ENCODE measurements around the gene SUMO2.
A peak's percentile ranks its signal among the peaks of the same experiment; 100 is the strongest.
"Not testable (repeated sequence)": the region's sequence is repeated elsewhere in the genome, so short reads cannot be mapped to it uniquely, and the experiment has no call there.

The SUMO2 gene

GRCh38 chr17:75182569-75183436 lies at the start of gene SUMO2:
Gene SUMO2, minus strand, starts transcription at chr17:75182959. Its CDS starts 125 bp downstream, at chr17:75182834.
- peak; percentile 99 for DNase-seq

DNA sequence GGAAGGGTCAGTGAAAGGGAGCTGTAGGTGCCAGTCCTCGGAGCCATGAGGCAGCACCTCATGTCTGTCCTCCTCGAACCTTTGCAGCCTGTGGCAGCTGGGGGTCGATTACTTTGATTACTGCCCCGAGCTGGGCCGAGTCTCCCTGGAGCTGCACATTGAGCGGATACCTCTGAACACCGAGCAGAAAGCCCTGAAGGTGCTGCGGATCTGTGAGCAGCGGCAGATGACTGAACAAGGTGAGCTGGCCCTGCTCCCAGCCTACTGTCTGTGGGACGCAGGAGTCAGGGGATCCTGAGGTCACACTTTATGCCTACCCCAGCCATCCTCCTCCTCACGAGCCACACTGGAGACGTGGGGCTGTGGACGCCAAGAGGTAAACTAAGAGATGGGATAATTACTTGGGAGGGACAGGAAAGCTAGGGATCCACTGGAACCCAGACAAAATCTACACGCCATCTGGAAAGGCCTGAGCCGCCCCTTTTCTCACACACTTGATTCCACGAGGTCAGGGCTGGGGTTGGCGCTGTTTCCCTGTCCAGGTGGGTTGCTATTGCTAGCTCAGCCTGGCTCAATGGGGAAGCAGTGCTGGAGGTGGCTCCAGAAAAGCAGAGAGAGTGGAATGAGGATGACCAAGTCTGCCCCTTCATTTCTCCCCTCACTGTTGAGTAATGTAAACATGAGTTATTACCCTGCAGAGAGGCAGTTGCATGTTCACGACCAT lies 49.1 kb upstream of the SUMO2 start:
- no peak for DNase-seq

DNA sequence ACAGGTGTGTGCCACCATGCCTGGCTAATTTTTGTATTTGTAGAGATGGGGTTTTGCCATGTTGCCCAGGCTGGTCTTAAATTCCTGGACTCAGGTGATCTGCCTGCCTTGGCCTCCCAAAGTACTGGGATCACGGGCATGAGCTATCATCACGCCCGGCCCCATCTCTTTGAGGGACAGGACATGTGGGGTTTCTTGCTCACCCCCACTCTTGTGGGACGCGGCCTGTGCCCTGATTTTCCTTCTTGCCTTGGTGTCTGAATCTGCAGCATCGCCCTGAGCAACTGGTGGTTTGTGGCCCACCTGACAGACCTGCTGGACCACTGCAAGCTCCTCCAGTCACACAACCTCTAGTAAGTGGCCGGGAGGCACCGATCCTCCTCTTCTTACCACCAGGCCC lies 48.3 kb upstream of the SUMO2 start:
- no peak for DNase-seq

DNA sequence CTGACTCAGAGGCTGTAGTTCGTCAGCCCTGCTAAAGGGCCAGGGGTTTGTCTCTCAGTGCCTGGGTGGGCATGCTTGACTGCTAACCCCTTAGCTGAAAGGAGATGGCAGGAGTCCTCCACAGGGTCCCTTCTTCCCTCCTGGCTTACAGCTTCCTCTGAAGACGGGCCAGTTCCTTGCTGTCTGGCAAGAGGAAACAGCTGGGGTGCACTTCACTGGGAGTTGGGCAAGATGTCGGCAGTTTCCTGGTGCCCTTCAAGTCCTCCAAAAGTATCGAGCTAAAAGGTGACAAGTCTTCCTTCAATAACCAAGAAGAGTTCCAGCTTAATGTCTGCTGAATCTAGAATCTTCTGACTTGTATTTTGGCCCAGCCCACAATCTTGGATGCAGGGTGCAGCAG lies 46.1 kb upstream of the SUMO2 start:
- no peak for DNase-seq

DNA sequence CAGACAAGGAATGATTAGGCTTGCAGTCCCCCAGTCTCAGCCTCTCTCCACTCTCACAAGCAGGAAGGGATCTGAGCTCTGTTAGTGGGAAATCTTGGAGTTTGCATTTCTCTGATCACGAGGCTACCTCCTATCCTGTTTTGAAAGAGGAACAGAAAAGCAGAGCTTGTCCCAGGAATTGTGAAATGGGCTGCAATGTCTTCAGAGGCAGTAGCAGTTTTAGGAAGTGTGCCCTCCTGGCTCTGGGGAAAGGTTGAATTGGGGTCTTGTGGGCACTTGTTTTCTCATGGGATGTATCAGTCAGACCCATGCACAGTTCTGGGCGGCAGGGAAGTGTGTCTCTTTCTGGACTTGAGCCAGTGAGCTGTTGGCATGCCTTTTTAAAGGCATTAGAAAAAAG lies 45.5 kb upstream of the SUMO2 start:
- DNase-seq, result no peak

DNA sequence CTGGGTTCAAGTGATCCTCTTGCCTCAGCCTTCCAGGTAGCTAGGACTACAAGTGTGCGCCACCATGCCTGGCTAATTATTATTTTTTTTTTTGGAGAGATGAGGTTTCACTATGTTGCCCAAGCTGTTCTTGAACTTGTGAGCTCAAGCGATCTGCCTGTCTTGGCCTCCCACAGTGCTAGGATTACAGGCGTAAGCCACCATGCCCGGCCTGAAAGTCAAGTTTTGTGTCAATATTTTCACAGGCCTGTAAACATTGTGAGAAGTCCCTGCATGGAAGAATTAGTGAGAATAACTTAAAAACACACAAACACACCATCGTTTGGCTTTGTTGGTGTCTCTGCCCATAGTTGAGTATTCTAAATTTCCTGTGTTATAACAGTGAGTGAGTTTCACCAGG lies 45.0 kb upstream of the SUMO2 start:
- no peak for DNase-seq

DNA sequence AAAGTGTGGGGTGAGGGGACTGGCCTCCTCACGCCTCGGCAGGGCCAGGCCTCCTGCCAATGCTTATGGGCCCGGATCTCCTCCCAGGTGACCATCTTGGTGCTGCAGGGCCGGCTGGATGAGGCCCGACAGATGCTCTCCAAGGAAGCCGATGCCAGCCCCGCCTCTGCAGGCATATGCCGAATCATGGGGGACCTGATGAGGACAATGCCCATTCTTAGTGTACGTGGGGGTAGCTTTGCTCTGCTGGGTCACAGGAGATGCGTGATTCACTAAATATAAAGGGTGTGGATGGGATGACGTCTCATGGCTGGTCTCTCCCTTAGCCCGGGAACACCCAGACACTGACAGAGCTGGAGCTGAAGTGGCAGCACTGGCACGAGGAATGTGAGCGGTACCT lies 42.3 kb upstream of the SUMO2 start:
- DNase-seq, result no peak

DNA sequence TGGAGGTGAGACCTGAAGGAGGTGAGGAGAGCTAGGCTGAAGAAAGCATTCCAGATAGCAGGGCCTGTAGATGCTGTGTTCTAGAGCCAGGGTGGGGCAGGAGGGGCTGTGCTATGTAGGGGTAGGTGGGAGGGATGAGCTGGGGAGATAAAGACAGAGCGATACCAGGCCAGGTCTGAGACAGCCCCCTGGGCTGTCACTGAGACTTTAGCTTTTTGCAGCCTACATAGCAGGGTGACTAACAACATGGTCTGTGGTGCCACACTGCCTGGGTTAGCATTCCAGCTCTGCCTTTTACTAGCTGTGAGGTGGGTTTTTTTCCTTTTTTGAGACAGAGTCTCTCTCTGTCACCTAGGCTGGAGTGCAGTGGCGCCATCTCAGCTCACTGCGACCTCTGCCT lies 37.1 kb upstream of the SUMO2 start:
- DNase-seq, result no peak

- DNase-seq, result no peak
Measured at GRCh38 chr17:75218131-75218530, 35.4 kb upstream of the SUMO2 start.

DNA sequence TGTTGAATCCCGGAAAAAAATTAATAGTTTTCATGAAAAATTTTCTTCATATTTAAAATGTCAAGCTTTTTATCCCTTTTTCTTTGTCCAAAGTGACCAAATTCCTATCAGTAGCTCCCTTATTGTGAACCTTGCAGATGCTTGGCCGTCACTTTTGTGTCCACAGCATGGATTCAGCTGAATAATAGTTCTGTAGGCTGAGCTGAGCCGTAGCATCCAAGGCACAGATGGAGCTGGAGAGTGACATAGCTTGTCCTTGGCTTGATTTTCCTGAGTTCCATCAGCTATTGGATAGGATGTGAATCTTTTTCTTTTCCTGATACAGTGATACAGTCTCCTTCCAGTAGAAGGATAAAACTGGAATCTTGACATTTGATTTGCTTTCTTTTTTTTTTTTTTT lies 26.3 kb upstream of the SUMO2 start:
- no peak for DNase-seq

GRCh38 chr17:75208161-75208560 lies 25.4 kb upstream of the SUMO2 start:
- no peak for DNase-seq

GRCh38 chr17:75207760-75208159 lies 25.0 kb upstream of the SUMO2 start:
- no peak for DNase-seq

DNA sequence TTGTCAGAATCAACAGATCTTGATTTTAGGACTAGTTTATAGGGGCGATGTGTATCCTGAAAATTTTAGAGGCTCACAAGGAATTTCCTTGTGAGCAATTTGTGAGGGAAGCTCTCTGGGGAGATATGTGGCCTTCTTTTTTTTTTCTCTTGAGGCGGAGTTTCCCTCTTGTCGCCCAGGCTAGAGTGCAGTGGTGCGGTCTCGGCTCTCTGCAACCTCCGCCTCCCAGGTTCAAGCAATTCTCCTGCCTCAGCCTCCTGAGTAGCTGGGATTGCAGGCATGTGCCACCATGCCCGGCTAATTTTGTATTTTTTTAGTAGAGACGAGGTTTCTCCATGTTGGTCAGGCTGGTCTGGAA lies 24.3 kb upstream of the SUMO2 start:
- not testable (repeated sequence) for DNase-seq

DNA sequence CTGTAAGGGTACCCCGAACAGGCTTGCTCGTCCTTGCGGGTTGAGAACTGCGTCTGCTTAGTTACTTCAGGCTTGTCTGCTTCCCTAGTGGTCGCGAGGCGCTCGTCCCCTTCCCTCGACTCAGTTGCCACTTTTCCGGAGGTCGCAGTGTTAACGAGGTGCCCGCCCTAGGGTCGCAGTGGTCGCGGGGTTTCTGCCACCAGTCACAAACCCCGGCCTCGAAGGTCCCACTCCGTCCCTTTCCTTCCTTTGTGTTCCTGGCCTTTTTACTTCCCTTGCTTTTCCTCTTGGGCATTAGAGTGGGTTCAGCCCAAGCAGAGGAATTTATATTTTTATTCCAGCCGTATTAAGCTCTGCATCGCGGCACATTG lies 23.0 kb upstream of the SUMO2 start:
- no peak for DNase-seq

DNA sequence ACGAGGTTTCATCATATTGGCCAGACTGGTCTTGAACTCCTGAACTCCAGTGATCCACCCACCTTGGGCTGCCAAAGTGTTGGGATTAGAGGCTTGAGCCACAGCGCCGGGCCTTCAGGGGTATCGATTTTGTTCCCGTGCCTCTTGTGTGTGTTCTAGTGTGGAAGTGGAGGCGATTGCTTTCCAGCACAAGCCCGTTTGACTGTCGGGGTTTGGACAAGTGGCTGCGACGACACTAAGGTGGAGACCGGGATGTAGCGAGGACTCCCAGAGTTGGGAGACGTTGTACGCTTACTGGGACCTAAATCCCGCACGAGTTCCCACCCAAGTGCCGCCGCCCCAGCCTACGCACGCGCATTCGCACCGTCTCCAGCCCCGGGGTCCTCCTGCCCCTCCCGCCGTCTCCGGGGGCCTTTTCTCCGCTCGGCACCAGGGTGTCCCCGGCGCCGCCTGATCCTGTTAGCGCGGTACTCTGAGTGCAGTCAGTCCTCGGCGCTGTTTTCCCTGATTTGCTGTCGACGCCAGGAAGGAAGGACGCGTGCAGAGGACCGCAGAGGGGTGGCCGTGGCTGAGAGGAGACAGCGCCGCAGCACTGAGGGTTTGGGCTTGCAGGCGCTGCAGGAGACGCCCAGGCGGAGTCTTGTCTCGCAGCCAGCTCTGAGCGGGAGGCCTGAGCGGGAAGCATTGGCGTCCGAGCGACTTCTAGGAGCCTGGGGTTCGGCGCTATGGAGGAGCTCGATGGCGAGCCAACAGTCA lies 22.5 kb upstream of the SUMO2 start, which contains the start of gene NUP85:
Gene NUP85 (plus strand): TSS at position 643 of the 756 bp plus-strand sequence. CDS start 83 bp downstream, at position 726.
- peak; percentile 96 for DNase-seq

- DNase-seq, result no peak
Measured at GRCh38 chr17:75199886-75200618, 17.3 kb upstream of the SUMO2 start.

GRCh38 chr17:75194879-75195278 lies 12.1 kb upstream of the SUMO2 start:
- DNase-seq, result no peak

DNA sequence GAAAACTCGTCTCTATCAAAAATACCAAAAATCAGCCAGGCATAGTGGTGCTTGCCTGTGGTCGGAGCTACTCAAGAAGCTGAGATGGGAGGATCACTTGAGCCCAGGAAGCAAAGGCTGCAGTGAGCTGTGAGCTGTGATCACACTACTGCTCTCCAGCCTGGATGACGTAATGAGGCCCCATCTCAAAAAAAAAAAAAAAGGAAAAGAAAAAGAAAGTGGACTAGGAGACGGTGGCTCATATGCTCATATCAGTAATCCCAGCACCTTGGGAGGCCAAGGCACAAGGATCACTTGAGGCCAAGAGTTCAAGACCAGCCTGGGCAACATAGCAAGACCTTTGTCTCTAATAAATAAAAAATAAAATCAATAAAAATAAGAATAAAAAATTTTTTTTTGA lies 8.8 kb upstream of the SUMO2 start:
- no peak for DNase-seq

DNA sequence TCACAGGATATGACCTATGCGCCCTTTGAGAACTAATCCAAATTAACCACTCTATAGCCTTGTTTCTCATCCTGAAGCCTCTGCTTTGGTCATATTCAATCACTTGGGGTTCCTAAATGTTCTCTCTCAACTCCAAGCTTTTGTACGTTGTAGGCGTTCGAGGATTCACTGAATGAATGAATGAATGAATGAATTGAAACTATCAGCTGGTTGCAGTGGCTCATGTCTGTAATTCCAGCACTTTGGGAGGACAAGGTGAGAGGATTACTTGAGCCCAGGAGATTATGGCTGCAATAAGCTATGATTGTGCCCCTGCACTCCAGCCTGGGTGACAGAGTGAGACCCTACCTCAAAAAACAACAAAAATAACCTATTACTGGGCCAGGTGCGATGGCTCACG lies 5.9 kb upstream of the SUMO2 start:
- no peak for DNase-seq

DNA sequence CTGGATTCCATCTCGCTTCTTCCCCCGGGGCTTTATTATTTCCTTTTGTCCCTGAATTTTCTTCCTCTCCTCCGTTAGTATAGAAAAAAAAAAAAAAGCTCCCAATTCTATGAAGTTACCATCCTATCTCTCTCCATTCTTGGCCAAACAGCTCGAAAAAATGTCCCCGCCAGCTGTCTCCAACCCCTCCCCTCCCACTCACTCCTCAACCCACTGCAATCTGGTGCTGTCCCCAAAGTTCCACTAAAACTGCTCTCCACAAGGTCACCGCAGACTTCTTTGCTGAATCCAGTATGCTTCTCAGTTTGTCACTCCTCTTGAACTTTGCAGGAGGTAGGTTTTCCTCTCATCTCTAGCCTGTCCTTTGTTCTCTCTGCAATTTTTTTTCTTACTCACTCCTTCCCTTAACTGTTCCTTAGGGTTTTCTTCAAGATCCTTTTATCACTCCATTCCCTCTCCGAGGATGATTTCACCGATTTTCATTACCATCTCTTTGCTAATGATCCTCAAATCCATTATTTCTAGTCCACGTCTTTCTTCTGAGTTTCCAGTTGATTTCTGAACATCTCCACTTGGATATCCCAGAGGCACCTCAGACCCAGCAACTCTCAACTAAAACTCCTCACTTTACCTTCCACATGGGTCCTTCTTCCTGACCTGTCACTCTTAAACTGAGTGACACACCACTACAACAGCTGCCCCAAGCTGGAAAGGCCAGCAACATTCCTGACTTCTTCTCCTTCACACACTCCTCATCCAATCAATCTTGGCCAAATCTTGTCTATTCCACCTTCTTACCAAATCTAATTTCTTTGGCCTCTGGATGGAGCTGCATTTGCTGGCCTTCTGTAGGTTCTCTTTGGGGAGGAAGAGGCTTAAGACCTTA lies 1.5 kb upstream of the SUMO2 start:
- DNase-seq, result no peak

DNA sequence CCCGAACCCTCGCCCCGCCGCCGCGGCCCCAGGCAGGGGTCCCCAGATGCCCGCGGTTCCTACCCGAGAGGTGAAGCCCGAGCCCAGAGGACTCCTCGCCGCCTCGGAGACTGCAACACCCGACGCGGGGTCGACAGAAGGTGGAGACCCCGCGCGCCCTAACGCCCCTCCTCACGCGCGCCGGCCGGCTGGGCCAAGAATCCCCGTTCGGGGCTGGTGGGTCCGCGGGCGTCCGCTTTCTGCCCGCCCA lies 515 bp downstream of the SUMO2 start:
- DNase-seq, result no peak
